Measurements from ENCODE around the gene CSE1L. TPM values are rescaled to one million over a fixed set of nuclear protein-coding genes. Genes with fewer than 3 reads are reported as not detected.

Gene CSE1L
- total and polyA plus RNA-seq, 2 experiments from 2014 or later = 163 to 326 TPM

- peaks cover under 1% of the 10 kb centered on the region for H3K27me3 Mint-ChIP-seq (ENCODE audit: insufficient read depth, low read depth, poor library complexity)
- peaks cover 14% of the 10 kb centered on the region; the same call in 1 of the 2 replicates for H3K36me3 ChIP-seq (ENCODE audit: insufficient read depth)
- H3K27ac Mint-ChIP-seq = no peak overlapping the region
Observed at GRCh38 chr20:49032455-49032854, 13.7 kb upstream of the CSE1L start.

More at GRCh38 chr20:49032455-49032854, 13.7 kb upstream of the CSE1L start:
- H3K27me3 ChIP-seq (ENCODE audit: insufficient read depth) = no peaks in the 10 kb centered on the region
- H3K79me2 ChIP-seq (replicated peaks; ENCODE audit: insufficient read depth) = no peaks in the 10 kb centered on the region
- no peaks in the 10 kb centered on the region for H3K9me2 ChIP-seq (ENCODE audit: insufficient read depth)
- TF ChIP-seq REST (IDR thresholded peaks at IDR 0.05; ENCODE audit: unreplicated experiment) = no peak
- TF ChIP-seq EZH2phosphoT487 (IDR thresholded peaks at IDR 0.05; ENCODE audit: unreplicated experiment) = no peak
- no peak for TF ChIP-seq CTCF (conservative IDR thresholded peaks at IDR 0.05; ENCODE audit: low read depth in 2 of 2)
- no peak for TF ChIP-seq ETS1 (IDR thresholded peaks at IDR 0.05)
- TF ChIP-seq ZNF462 (CRISPR knock-in tag; IDR thresholded peaks at IDR 0.05) = no peak
- H3K4me3 ChIP-seq = no peak overlapping the region
- Mint-ChIP-seq H3K9me3 (no peaks in the 10 kb centered on the region), H3K36me3 (ENCODE audit: low read depth) (peaks cover 28% of the 10 kb centered on the region), H3K4me3 (no peak overlapping the region), H3K4me1 (peaks cover 8% of the 10 kb centered on the region; the same call in 2 of the 3 replicates)
- no peak overlapping the region for H3K4me2 ChIP-seq
- no peak for DNase-seq (ENCODE audit: low spot score)
- no peak overlapping the region for H2AFZ ChIP-seq
- peaks cover 3% of the 10 kb centered on the region; the same call in 1 of the 2 replicates for H3F3A ChIP-seq (replicated peaks; ENCODE audit: low read depth)
- no peak for ATAC-seq
- no peak overlapping the region for H3K27ac ChIP-seq (ENCODE audit: low read depth)
- peaks cover 11% of the 10 kb centered on the region for H3K4me1 ChIP-seq (ENCODE audit: insufficient read depth)
- H4K20me1 ChIP-seq (replicated peaks; ENCODE audit: insufficient read depth) = peaks cover 11% of the 10 kb centered on the region; the same call in 1 of the 2 replicates
